H1 (cell line): Measurements from ENCODE around the gene RD3L. TPM values are rescaled to one million over a fixed set of nuclear protein-coding genes. Genes with fewer than 3 reads are reported as not detected.
A peak's percentile ranks its signal among the peaks of the same experiment; 100 is the strongest.

Source experiments
- GABPA ChIP-seq: IDR thresholded peaks from 2 replicates; pipeline ENCODE4 v1.6.1; 2011; ENCODE audit warnings: mild to moderate bottlenecking, low read length, moderate library complexity, borderline replicate concordance; ENCODE audit not compliant: insufficient read depth
- MAFK ChIP-seq: IDR thresholded peaks from 2 replicates; pipeline ENCODE4 v1.6.1; 2012; ENCODE audit warnings: low read depth, mild to moderate bottlenecking, improper control_type of control experiment, low read length
- NRF1 ChIP-seq: IDR thresholded peaks from 2 replicates; pipeline ENCODE4 v1.6.1; 2011; ENCODE audit warnings: mild to moderate bottlenecking, low read depth, low read length, improper control_type of control experiment
- RXRA ChIP-seq: IDR thresholded peaks from 2 replicates; pipeline ENCODE4 v1.6.1; 2011; ENCODE audit warnings: low read depth, mild to moderate bottlenecking, low read length, moderate library complexity; ENCODE audit not compliant: insufficient read depth
- polyA plus RNA-seq, 7 experiments: library from polyadenylated mRNA; depleted of rRNA in 3 of 7; stranded (reverse) in 5 of 7; unstranded in 2 of 7; fragments of >200 nt in 5 of 7; fragments of 200-250 nt in 2 of 7; gene quantifications; 1 replicate in 5 of 7; 2 replicates in 1 of 7; 4 replicates in 1 of 7; pipeline versions ENCODE4 v1.2.1 to v1.2.3, GENCODE V29; 2011 to 2013; ENCODE audit warnings: missing spikeins in 2 of 7, mixed read lengths in 2 of 7
- total RNA-seq: library from RNA; stranded (reverse); fragmentation: NEBNext Ultra II Directional; extraction: Animal tissue kit (Norgen Biotek cat#: 25700); gene quantifications from 2 replicates; pipeline ENCODE4 v1.2.1, GENCODE V29; 2021
- TF ChIP-seq, protein P1 (sequence below): IDR thresholded peaks from 2 replicates; pipeline ENCODE4 v1.6.1; 2012; ENCODE audit warnings: low read length, inconsistent platforms

Gene RD3L
- total and polyA plus RNA-seq, 2 of the 8 experiments (the other 6 are each of a cell fraction or from before 2014, with no cell fraction given): not detected

DNA sequence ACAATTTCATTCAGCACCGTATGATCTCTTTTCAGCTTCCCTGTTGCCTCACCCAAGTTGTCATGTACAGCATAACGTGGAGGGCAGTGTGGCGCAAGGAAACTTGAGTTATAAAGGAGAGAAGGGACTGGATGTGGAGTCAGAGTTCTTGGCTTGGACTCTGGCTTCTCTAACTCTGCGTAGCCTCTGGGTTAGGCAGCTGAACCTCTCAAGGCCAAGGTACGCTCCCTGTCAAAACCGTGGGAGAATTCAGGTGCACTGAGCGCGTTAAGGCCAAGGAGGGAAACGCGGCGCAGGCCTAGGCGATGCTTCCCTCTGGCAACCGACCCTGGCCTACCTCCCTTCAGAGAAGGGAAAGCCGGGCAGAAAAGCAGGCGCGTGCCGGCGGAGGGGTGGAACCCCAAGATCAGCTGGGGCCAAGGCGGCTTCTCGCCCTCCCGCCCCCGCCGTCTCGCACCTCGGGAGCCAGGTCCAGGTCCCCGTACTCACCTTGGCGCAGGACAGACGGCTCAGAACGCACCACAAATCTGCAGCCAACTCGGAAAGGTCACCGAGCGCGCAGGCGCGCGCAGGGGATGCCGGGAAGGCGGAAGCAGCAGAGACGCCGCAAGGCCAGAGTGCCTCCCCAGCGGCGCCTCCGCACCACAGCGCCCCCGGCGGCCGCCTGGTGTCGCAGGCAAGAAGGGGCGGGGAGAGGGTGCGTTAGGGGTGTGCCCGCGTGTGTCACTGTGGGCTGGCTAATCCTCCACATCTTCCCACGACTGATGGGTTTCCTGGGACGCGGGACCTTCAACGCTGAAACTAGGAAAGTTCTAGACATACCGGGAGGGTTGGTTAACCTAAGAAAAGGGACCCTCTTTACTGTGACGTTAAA lies 21.1 kb downstream of the RD3L start (continued):
- TF ChIP-seq, protein P1, sequence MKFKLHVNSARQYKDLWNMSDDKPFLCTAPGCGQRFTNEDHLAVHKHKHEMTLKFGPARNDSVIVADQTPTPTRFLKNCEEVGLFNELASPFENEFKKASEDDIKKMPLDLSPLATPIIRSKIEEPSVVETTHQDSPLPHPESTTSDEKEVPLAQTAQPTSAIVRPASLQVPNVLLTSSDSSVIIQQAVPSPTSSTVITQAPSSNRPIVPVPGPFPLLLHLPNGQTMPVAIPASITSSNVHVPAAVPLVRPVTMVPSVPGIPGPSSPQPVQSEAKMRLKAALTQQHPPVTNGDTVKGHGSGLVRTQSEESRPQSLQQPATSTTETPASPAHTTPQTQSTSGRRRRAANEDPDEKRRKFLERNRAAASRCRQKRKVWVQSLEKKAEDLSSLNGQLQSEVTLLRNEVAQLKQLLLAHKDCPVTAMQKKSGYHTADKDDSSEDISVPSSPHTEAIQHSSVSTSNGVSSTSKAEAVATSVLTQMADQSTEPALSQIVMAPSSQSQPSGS: no peak
- TF ChIP-seq NRF1 (peak; percentile 64), RXRA (no peak), MAFK (no peak), GABPA (peak; percentile 67; the same call in 1 of the 2 replicates)
